GM19372 (cell line): ENCODE data around the gene RBL2.

Source experiments
- ATAC-seq: cut with Tn5 transposase; IDR thresholded peaks from one replicate; pipeline ENCODE4 v1.9.1; 2021; ENCODE audit warnings: mild to moderate bottlenecking, low read depth, moderate library complexity; ENCODE audit not compliant: unreplicated experiment

The RBL2 gene

GRCh38 chr16:53449816-53450517, 15.7 kb downstream of the RBL2 start:
- no peak for ATAC-seq

GRCh38 chr16:53453928-53454327, 19.7 kb downstream of the RBL2 start:
- ATAC-seq, result no peak

- ATAC-seq, result no peak
These were observed 22.4 kb downstream of the RBL2 start for GRCh38 chr16:53456625-53457024.

GRCh38 chr16:53457670-53458069, 23.4 kb downstream of the RBL2 start:
- ATAC-seq, result peak; percentile 99

GRCh38 chr16:53458635-53459034, 24.4 kb downstream of the RBL2 start:
- no peak for ATAC-seq

- ATAC-seq, result no peak
These were observed 31.5 kb downstream of the RBL2 start for GRCh38 chr16:53465606-53466280.

- ATAC-seq, result no peak
These were observed 42.6 kb downstream of the RBL2 start for GRCh38 chr16:53476867-53477266.

GRCh38 chr16:53478965-53479364, 44.7 kb downstream of the RBL2 start:
- ATAC-seq, result no peak

GRCh38 chr16:53480394-53480793, 46.1 kb downstream of the RBL2 start:
- no peak for ATAC-seq

GRCh38 chr16:53482123-53482522, 47.9 kb downstream of the RBL2 start:
- ATAC-seq, result no peak

GRCh38 chr16:53484542-53484941, 50.3 kb downstream of the RBL2 start:
- ATAC-seq, result no peak

- ATAC-seq, result no peak
These were observed 52.0 kb downstream of the RBL2 start for GRCh38 chr16:53486230-53486629.

GRCh38 chr16:53489755-53490154, 55.5 kb downstream of the RBL2 start:
- ATAC-seq, result no peak

GRCh38 chr16:53492503-53492902, 58.2 kb downstream of the RBL2 start:
- no peak for ATAC-seq

GRCh38 chr16:53494636-53495035, 60.4 kb downstream of the RBL2 start:
- no peak for ATAC-seq

GRCh38 chr16:53495325-53495724, 61.1 kb downstream of the RBL2 start:
- ATAC-seq, result no peak

- no peak for ATAC-seq
These were observed 64.7 kb downstream of the RBL2 start for GRCh38 chr16:53498984-53499383.

- no peak for ATAC-seq
These were observed 67.1 kb downstream of the RBL2 start for GRCh38 chr16:53501216-53501859.

GRCh38 chr16:53502331-53503269, 68.3 kb downstream of the RBL2 start, which contains the start of gene AKTIP:
Gene AKTIP, minus strand, starts transcription at chr16:53503209. Its CDS starts 2,950 bp downstream, at chr16:53500259.
- peak; percentile 27 for ATAC-seq

- ATAC-seq, result peak; percentile 92
These were observed 69.1 kb downstream of the RBL2 start for GRCh38 chr16:53503270-53503923.
